Measurements from ENCODE around the gene DDX53. TPM values are rescaled to one million over a fixed set of nuclear protein-coding genes. Genes with fewer than 3 reads are reported as not detected.

Gene DDX53
- total and polyA plus RNA-seq, 9 donors, result 0.03 to 0.06 TPM; not detected in 7

GRCh38 chrX:23046443-23046842, 46.7 kb downstream of the DDX53 start:
- H3K9me3 ChIP-seq (replicated peaks; ENCODE audit: control insufficient read depth, low read depth, low read length), result no peaks in the 10 kb centered on the region
- H3K27ac ChIP-seq (ENCODE audit: low read length), result no peak overlapping the region
- H3K36me3 ChIP-seq (ENCODE audit: control insufficient read depth, insufficient read depth, low read length), result no peaks in the 10 kb centered on the region
- H3K4me3 ChIP-seq (ENCODE audit: low read length), result no peak overlapping the region
- WGBS (ENCODE audit: insufficient coverage), result no CpG with 5 or more reads among the region's 2 CpGs
- no peak for DNase-seq
- H3K27me3 ChIP-seq (ENCODE audit: control insufficient read depth, insufficient read depth, low read length), result peaks cover 4% of the 10 kb centered on the region
- H3K4me1 ChIP-seq (ENCODE audit: control insufficient read depth, insufficient read depth, low read length), result no peaks in the 10 kb centered on the region

GRCh38 chrX:23048806-23049573, 49.2 kb downstream of the DDX53 start:
- WGBS (ENCODE audit: insufficient coverage), result no CpG with 5 or more reads among the region's 2 CpGs
- DNase-seq, result no peak
- Histone ChIP-seq H3K4me3 (ENCODE audit: low read length) (no peak overlapping the region), H3K27ac (ENCODE audit: low read length) (no peak overlapping the region), H3K4me1 (ENCODE audit: control insufficient read depth, insufficient read depth, low read length) (no peaks in the 10 kb centered on the region), H3K9me3 (replicated peaks; ENCODE audit: control insufficient read depth, low read depth, low read length) (no peaks in the 10 kb centered on the region), H3K27me3 (ENCODE audit: control insufficient read depth, insufficient read depth, low read length) (peaks cover 4% of the 10 kb centered on the region), H3K36me3 (ENCODE audit: control insufficient read depth, insufficient read depth, low read length) (no peaks in the 10 kb centered on the region)

- no peaks in the 10 kb centered on the region for H3K9me3 ChIP-seq (replicated peaks; ENCODE audit: control insufficient read depth, low read depth, low read length)
- H3K4me3 ChIP-seq (ENCODE audit: low read length), result no peak overlapping the region
- no peaks in the 10 kb centered on the region for H3K4me1 ChIP-seq (ENCODE audit: control insufficient read depth, insufficient read depth, low read length)
- H3K27me3 ChIP-seq (ENCODE audit: control insufficient read depth, insufficient read depth, low read length), result peaks cover 2% of the 10 kb centered on the region
- DNase-seq, result no peak
- H3K27ac ChIP-seq (ENCODE audit: low read length), result no peak overlapping the region
- no CpG with 5 or more reads among the region's 3 CpGs for WGBS (ENCODE audit: insufficient coverage)
- no peaks in the 10 kb centered on the region for H3K36me3 ChIP-seq (ENCODE audit: control insufficient read depth, insufficient read depth, low read length)
Measured at GRCh38 chrX:23052324-23052723, 52.6 kb downstream of the DDX53 start.

All from muscle of leg (tissue), 11 donors.